ENCODE results near the gene TMEM106C. TPM values are rescaled to one million over a fixed set of nuclear protein-coding genes. Genes with fewer than 3 reads are reported as not detected.
"Not testable (repeated sequence)": the region's sequence is repeated elsewhere in the genome, so short reads cannot be mapped to it uniquely, and the experiment has no call there.

TMEM106C gene
- polyA plus RNA-seq, 1 donor: 218 TPM

- Histone ChIP-seq H3K27me3 (ENCODE audit: control insufficient read depth, insufficient read depth, low read length) (no peaks in the 10 kb centered on the region), H3K9me3 (ENCODE audit: control insufficient read depth, low read depth, low read length) (no peaks in the 10 kb centered on the region), H3K4me1 (ENCODE audit: control insufficient read depth, insufficient read depth, low read length) (peaks cover 24% of the 10 kb centered on the region), H3K4me3 (ENCODE audit: low read length) (no peak overlapping the region), H3K27ac (ENCODE audit: low read length) (no peak overlapping the region), H3K36me3 (ENCODE audit: control insufficient read depth, insufficient read depth, low read length) (no peaks in the 10 kb centered on the region)
- 78% methylated on average over 4 of the region's 27 CpGs for WGBS (ENCODE audit: insufficient coverage, low lambda C conversion rate)
- DNase-seq: no peak
Measured at GRCh38 chr12:47946413-47947323, 16.7 kb upstream of the TMEM106C start.

DNA sequence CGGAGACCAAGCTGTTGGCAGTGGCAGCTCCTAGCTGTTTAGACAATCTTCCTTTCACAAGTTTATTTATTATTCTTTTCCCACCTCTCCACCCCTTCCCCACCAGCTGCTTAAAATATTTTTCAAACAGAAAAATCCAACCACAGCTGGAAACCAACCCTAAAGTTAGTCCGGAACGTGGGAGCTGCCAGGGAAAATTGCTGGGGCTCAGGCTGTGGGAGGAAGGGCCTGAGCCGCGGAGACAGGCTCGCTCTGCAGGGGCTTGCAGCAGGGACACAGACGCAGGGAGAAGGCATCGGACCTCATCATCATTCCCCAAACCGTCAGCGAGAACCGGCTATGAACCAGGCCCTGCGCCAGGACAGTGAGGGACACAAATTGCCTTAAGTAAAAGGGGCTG lies 16.1 kb upstream of the TMEM106C start:
- no peaks in the 10 kb centered on the region for H3K9me3 ChIP-seq (ENCODE audit: control insufficient read depth, low read depth, low read length)
- H3K27ac ChIP-seq (ENCODE audit: low read length): no peak overlapping the region
- no peak for DNase-seq
- no peak overlapping the region for H3K4me3 ChIP-seq (ENCODE audit: low read length)
- peaks cover 19% of the 10 kb centered on the region for H3K4me1 ChIP-seq (ENCODE audit: control insufficient read depth, insufficient read depth, low read length)
- no peaks in the 10 kb centered on the region for H3K36me3 ChIP-seq (ENCODE audit: control insufficient read depth, insufficient read depth, low read length)
- WGBS (ENCODE audit: insufficient coverage, low lambda C conversion rate): no CpG with 5 or more reads among the region's 12 CpGs
- peaks cover 2% of the 10 kb centered on the region for H3K27me3 ChIP-seq (ENCODE audit: control insufficient read depth, insufficient read depth, low read length)

DNA sequence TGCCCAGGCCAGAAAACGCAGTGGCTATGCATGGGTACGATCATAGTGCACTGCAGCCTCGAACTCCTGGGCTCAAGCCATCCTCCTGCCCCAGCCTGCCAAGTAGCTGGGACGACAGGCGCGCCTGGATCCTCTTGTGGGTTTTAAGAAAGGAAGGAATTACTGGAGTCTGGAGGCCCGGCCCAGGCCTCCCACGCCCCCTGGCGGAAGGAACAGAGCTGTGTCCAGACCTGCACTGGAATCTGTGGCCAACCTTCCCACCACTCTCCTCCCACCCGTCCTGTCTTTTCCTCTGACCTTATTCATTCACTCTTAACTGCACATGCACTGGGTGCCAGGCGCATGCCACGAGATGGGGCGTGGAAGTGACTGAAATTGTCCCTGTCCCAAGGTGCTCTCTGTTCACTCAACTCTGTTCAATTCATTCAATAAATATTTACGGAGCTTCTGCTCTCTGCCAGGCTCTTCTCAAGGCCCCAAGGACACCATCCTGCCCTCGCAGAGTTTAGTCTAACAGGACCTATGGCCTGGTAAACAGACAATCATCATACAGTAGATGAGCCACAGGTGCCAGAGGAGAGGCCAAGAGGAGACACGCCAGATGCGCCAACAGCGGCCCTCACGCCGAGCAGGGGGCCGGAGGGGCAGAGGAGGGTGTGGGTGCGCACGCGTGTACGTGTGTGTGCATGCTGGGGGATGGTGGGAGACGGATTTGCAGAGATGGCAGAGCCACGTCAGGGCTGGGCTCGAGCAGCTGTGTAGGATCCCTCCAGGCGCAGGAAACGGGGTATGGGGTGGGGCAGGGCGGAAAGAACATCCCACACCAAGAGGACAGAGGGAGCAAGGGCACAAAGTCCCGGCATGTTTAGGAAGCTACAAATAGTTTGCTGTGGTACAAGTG lies 13.7 kb upstream of the TMEM106C start:
- no CpG with 5 or more reads among the region's 32 CpGs for WGBS (ENCODE audit: insufficient coverage, low lambda C conversion rate)
- no peaks in the 10 kb centered on the region for H3K9me3 ChIP-seq (ENCODE audit: control insufficient read depth, low read depth, low read length)
- H3K4me1 ChIP-seq (ENCODE audit: control insufficient read depth, insufficient read depth, low read length): peaks cover 15% of the 10 kb centered on the region
- H3K36me3 ChIP-seq (ENCODE audit: control insufficient read depth, insufficient read depth, low read length): no peaks in the 10 kb centered on the region
- H3K27me3 ChIP-seq (ENCODE audit: control insufficient read depth, insufficient read depth, low read length): peaks cover 2% of the 10 kb centered on the region
- DNase-seq: peak; percentile 64 to 76
- no peak overlapping the region for H3K4me3 ChIP-seq (ENCODE audit: low read length)
- no peak overlapping the region for H3K27ac ChIP-seq (ENCODE audit: low read length)

DNA sequence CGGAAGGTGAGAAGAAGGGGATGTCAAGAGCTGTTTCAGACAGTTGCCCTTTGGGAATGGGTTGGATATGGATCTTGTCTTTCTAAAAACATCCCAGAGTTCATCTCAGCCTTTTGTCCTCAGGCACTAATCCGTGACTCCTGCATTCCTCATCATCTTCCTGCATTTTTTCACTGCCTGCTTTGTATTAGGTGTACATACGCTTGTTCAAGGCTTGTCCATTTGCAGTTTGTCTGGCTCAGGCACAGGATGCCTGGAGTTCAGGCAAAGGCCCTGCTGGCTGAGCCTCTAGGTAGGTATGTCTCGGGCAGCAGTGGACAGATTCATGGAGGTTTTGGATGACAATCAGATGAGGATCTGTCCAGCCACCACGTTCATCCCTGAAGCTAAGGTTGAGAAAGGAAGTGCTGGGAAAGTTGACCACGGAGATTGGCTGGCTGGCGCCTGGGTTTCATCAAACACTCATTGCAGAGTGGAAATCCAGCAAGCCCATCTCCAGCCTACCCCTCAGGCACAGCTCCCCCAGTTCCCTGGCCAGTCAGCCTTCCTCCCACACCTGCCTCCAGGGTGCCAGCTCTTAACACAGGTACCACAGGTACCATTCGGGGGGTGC lies 12.4 kb upstream of the TMEM106C start:
- H3K27me3 ChIP-seq (ENCODE audit: control insufficient read depth, insufficient read depth, low read length): peaks cover 2% of the 10 kb centered on the region
- DNase-seq: no peak
- no peak overlapping the region for H3K4me3 ChIP-seq (ENCODE audit: low read length)
- no peak overlapping the region for H3K27ac ChIP-seq (ENCODE audit: low read length)
- H3K9me3 ChIP-seq (ENCODE audit: control insufficient read depth, low read depth, low read length): no peaks in the 10 kb centered on the region
- no CpG with 5 or more reads among the region's 8 CpGs for WGBS (ENCODE audit: insufficient coverage, low lambda C conversion rate)
- H3K36me3 ChIP-seq (ENCODE audit: control insufficient read depth, insufficient read depth, low read length): no peaks in the 10 kb centered on the region
- H3K4me1 ChIP-seq (ENCODE audit: control insufficient read depth, insufficient read depth, low read length): peaks cover 21% of the 10 kb centered on the region

GRCh38 chr12:47954058-47954457 lies 9.3 kb upstream of the TMEM106C start:
- Histone ChIP-seq H3K4me3 (ENCODE audit: low read length) (no peak overlapping the region), H3K9me3 (ENCODE audit: control insufficient read depth, low read depth, low read length) (peaks cover 8% of the 10 kb centered on the region), H3K4me1 (ENCODE audit: control insufficient read depth, insufficient read depth, low read length) (peaks cover 21% of the 10 kb centered on the region), H3K27me3 (ENCODE audit: control insufficient read depth, insufficient read depth, low read length) (peaks cover 2% of the 10 kb centered on the region), H3K27ac (ENCODE audit: low read length) (no peak overlapping the region), H3K36me3 (ENCODE audit: control insufficient read depth, insufficient read depth, low read length) (no peaks in the 10 kb centered on the region)
- WGBS (ENCODE audit: insufficient coverage, low lambda C conversion rate): no CpG with 5 or more reads among the region's 8 CpGs
- DNase-seq: no peak

GRCh38 chr12:47954467-47955045 lies 8.8 kb upstream of the TMEM106C start:
- Histone ChIP-seq H3K4me3 (ENCODE audit: low read length) (no peak overlapping the region), H3K9me3 (ENCODE audit: control insufficient read depth, low read depth, low read length) (peaks cover 8% of the 10 kb centered on the region), H3K36me3 (ENCODE audit: control insufficient read depth, insufficient read depth, low read length) (no peaks in the 10 kb centered on the region), H3K27ac (ENCODE audit: low read length) (no peak overlapping the region), H3K4me1 (ENCODE audit: control insufficient read depth, insufficient read depth, low read length) (peaks cover 20% of the 10 kb centered on the region), H3K27me3 (ENCODE audit: control insufficient read depth, insufficient read depth, low read length) (peaks cover 2% of the 10 kb centered on the region)
- WGBS (ENCODE audit: insufficient coverage, low lambda C conversion rate): no CpG with 5 or more reads among the region's 4 CpGs
- peak; percentile 51 to 77 for DNase-seq

DNA sequence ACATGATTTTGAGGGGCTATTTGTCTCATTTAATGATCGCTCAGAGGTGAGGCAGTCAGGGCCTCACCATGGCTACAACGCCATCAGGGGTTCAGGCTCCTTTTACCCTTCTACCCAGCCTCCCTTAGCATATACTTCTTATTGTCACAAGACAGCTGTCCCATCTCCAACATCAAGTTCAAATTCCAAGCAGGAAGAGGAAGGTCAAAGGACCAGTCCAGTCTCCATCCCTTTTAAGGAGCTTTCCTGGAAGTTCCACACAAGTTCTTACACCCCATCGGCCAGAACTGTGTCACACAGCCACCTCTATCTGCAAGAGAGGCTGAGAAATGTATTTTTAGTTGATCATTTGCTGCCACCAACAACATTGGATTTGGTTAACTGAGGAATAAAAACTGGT lies 8.3 kb upstream of the TMEM106C start:
- Histone ChIP-seq H3K4me3 (ENCODE audit: low read length) (no peak overlapping the region), H3K36me3 (ENCODE audit: control insufficient read depth, insufficient read depth, low read length) (no peaks in the 10 kb centered on the region), H3K27ac (ENCODE audit: low read length) (no peak overlapping the region), H3K4me1 (ENCODE audit: control insufficient read depth, insufficient read depth, low read length) (peaks cover 17% of the 10 kb centered on the region), H3K9me3 (ENCODE audit: control insufficient read depth, low read depth, low read length) (peaks cover 8% of the 10 kb centered on the region), H3K27me3 (ENCODE audit: control insufficient read depth, insufficient read depth, low read length) (peaks cover 2% of the 10 kb centered on the region)
- WGBS (ENCODE audit: insufficient coverage, low lambda C conversion rate): no CpG with 5 or more reads among the region's 3 CpGs
- DNase-seq: no peak

DNA sequence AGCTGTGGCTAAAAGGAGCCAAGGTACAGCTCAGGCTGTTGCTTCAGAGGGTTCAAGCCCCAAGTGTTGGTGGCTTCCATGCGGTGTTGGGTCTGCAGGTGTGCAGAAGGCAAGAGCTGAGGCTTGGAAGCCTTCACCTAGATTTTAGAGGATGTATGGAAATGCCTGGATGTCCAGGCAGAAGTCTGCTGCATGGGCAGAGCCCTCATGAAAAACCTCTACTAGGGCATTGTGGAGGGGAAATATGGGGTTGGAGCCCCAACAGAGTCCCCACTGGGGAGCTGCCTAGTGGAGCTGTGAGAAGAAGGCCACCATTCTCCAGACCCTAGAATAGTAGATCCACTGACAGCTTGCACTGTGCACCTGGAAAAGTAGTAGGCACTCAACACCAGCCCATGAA lies 5.7 kb upstream of the TMEM106C start:
- not testable (repeated sequence) for H3K36me3 ChIP-seq (ENCODE audit: control insufficient read depth, insufficient read depth, low read length); DNase-seq; H3K27me3 ChIP-seq (ENCODE audit: control insufficient read depth, insufficient read depth, low read length); H3K27ac ChIP-seq (ENCODE audit: low read length); H3K9me3 ChIP-seq (ENCODE audit: control insufficient read depth, low read depth, low read length); H3K4me3 ChIP-seq (ENCODE audit: low read length)
- peaks cover 17% of the 10 kb centered on the region for H3K4me1 ChIP-seq (ENCODE audit: control insufficient read depth, insufficient read depth, low read length)
- no CpG with 5 or more reads among the region's 1 CpG for WGBS (ENCODE audit: insufficient coverage, low lambda C conversion rate)

- no peaks in the 10 kb centered on the region for H3K27me3 ChIP-seq (ENCODE audit: control insufficient read depth, insufficient read depth, low read length)
- no peak for DNase-seq
- 92% methylated on average over 5 of the region's 11 CpGs for WGBS (ENCODE audit: insufficient coverage, low lambda C conversion rate)
Measured at GRCh38 chr12:47962198-47962597, 1.2 kb upstream of the TMEM106C start.

More at GRCh38 chr12:47962198-47962597, 1.2 kb upstream of the TMEM106C start:
- Histone ChIP-seq H3K4me1 (ENCODE audit: control insufficient read depth, insufficient read depth, low read length) (peaks cover 22% of the 10 kb centered on the region), H3K4me3 (ENCODE audit: low read length) (no peak overlapping the region), H3K9me3 (ENCODE audit: control insufficient read depth, low read depth, low read length) (peaks cover 8% of the 10 kb centered on the region), H3K36me3 (ENCODE audit: control insufficient read depth, insufficient read depth, low read length) (peaks cover 15% of the 10 kb centered on the region), H3K27ac (ENCODE audit: low read length) (no peak overlapping the region)

All from large intestine (tissue), 3 donors.